HEK293 (cell line): Measurements from ENCODE around the gene DDR1.

Experiments used
- BCL11A ChIP-seq: fragments of 450-650 bp; formaldehyde crosslinking; IDR thresholded peaks from 2 replicates; pipeline ENCODE4 v1.5.1; 2016; ENCODE audit warnings: low read depth, missing biosample characterization, missing genetic modification characterization
- IKZF3 ChIP-seq: fragments of 450-650 bp; IDR thresholded peaks from 2 replicates; pipeline ENCODE4 v1.5.0; 2018; ENCODE audit warnings: missing biosample characterization, mild to moderate bottlenecking, missing genetic modification characterization, moderate library complexity
- KLF1 ChIP-seq: fragments of 450-650 bp; formaldehyde crosslinking; IDR thresholded peaks from 2 replicates; pipeline ENCODE4 v1.5.1; 2016; ENCODE audit warnings: missing biosample characterization, missing genetic modification characterization
- MYNN ChIP-seq: fragments of 450-650 bp; formaldehyde crosslinking; IDR thresholded peaks from 2 replicates; pipeline ENCODE4 v1.5.1; 2016; ENCODE audit warnings: missing biosample characterization, missing genetic modification characterization, borderline replicate concordance
- MZF1 ChIP-seq: fragments of 450-650 bp; formaldehyde crosslinking; IDR thresholded peaks from 2 replicates; pipeline ENCODE4 v1.5.1; 2017; ENCODE audit warnings: missing biosample characterization, missing genetic modification characterization, borderline replicate concordance
- SALL2 ChIP-seq: fragments of 450-650 bp; formaldehyde crosslinking; IDR thresholded peaks from 2 replicates; pipeline ENCODE4 v1.5.0; 2017; ENCODE audit warnings: missing biosample characterization, mild to moderate bottlenecking, missing genetic modification characterization, borderline replicate concordance
- SCRT1 ChIP-seq: fragments of 450-650 bp; formaldehyde crosslinking; IDR thresholded peaks from 2 replicates; pipeline ENCODE4 v1.5.1; 2016; ENCODE audit warnings: missing biosample characterization, missing genetic modification characterization, borderline replicate concordance
- ZFHX2 ChIP-seq: fragments of 450-650 bp; formaldehyde crosslinking; conservative IDR thresholded peaks from 2 replicates; pipeline ENCODE4 v1.5.1; 2016; ENCODE audit warnings: missing biosample characterization, missing genetic modification characterization
- ZFP41 ChIP-seq: fragments of 450-650 bp; formaldehyde crosslinking; IDR thresholded peaks from 2 replicates; pipeline ENCODE4 v1.5.1; 2016; ENCODE audit warnings: missing biosample characterization, missing genetic modification characterization, borderline replicate concordance
- ZNF112 ChIP-seq: fragments of 450-650 bp; formaldehyde crosslinking; IDR thresholded peaks from 2 replicates; pipeline ENCODE4 v1.5.0; 2017; ENCODE audit warnings: missing biosample characterization, missing genetic modification characterization
- ZNF114 ChIP-seq: fragments of 450-650 bp; formaldehyde crosslinking; IDR thresholded peaks from 2 replicates; pipeline ENCODE4 v1.5.0; 2017; ENCODE audit warnings: missing biosample characterization, missing genetic modification characterization
- ZNF132 ChIP-seq: fragments of 450-650 bp; formaldehyde crosslinking; IDR thresholded peaks from 2 replicates; pipeline ENCODE4 v1.5.1; 2017; ENCODE audit warnings: missing biosample characterization, missing genetic modification characterization, borderline replicate concordance
- ZNF157 ChIP-seq: fragments of 450-650 bp; formaldehyde crosslinking; IDR thresholded peaks from 2 replicates; pipeline ENCODE4 v1.5.1; 2016; ENCODE audit warnings: missing biosample characterization, missing genetic modification characterization
- ZNF169 ChIP-seq: fragments of 450-650 bp; formaldehyde crosslinking; IDR thresholded peaks from 2 replicates; pipeline ENCODE4 v1.5.1; 2016; ENCODE audit warnings: missing biosample characterization, missing genetic modification characterization
- ZNF174 ChIP-seq: fragments of 450-650 bp; formaldehyde crosslinking; IDR thresholded peaks from 2 replicates; pipeline ENCODE4 v1.5.0; 2017; ENCODE audit warnings: missing biosample characterization, mild to moderate bottlenecking, missing genetic modification characterization
- ZNF223 ChIP-seq: fragments of 450-650 bp; formaldehyde crosslinking; IDR thresholded peaks from 2 replicates; pipeline ENCODE4 v1.5.1; 2016; ENCODE audit warnings: missing biosample characterization, missing genetic modification characterization
- ZNF248 ChIP-seq: fragments of 450-650 bp; formaldehyde crosslinking; IDR thresholded peaks from 2 replicates; pipeline ENCODE4 v1.5.1; 2017; ENCODE audit warnings: missing biosample characterization, missing genetic modification characterization
- ZNF292 ChIP-seq: fragments of 450-650 bp; formaldehyde crosslinking; IDR thresholded peaks from 2 replicates; pipeline ENCODE4 v1.5.1; 2016; ENCODE audit warnings: low read depth, missing biosample characterization, missing genetic modification characterization, borderline replicate concordance
- ZNF335 ChIP-seq: fragments of 450-650 bp; formaldehyde crosslinking; conservative IDR thresholded peaks from 2 replicates; pipeline ENCODE4 v1.5.1; 2016; ENCODE audit warnings: missing biosample characterization, missing genetic modification characterization
- ZNF404 ChIP-seq: fragments of 450-650 bp; formaldehyde crosslinking; IDR thresholded peaks from 2 replicates; pipeline ENCODE4 v1.5.1; 2017; ENCODE audit warnings: missing biosample characterization, missing genetic modification characterization
- ZNF426 ChIP-seq: fragments of 450-650 bp; formaldehyde crosslinking; IDR thresholded peaks from 2 replicates; pipeline ENCODE4 v1.5.1; 2017; ENCODE audit warnings: missing biosample characterization, missing genetic modification characterization, mild to moderate bottlenecking, inconsistent platforms, moderate library complexity
- ZNF433 ChIP-seq: fragments of 450-650 bp; formaldehyde crosslinking; IDR thresholded peaks from 2 replicates; pipeline ENCODE4 v1.5.1; 2016; ENCODE audit warnings: missing biosample characterization, missing genetic modification characterization, low read depth
- ZNF571 ChIP-seq: fragments of 450-650 bp; formaldehyde crosslinking; IDR thresholded peaks from 2 replicates; pipeline ENCODE4 v1.5.0; 2017; ENCODE audit warnings: missing biosample characterization, missing genetic modification characterization
- ZNF621 ChIP-seq: fragments of 450-650 bp; formaldehyde crosslinking; IDR thresholded peaks from 2 replicates; pipeline ENCODE4 v1.5.1; 2017; ENCODE audit warnings: missing biosample characterization, missing genetic modification characterization
- ZNF660 ChIP-seq: fragments of 450-650 bp; IDR thresholded peaks from 2 replicates; pipeline ENCODE4 v1.5.1; 2018; ENCODE audit warnings: missing biosample characterization, mild to moderate bottlenecking, missing genetic modification characterization
- ZNF707 ChIP-seq: fragments of 450-650 bp; formaldehyde crosslinking; IDR thresholded peaks from 2 replicates; pipeline ENCODE4 v1.5.1; 2016; ENCODE audit warnings: missing biosample characterization, missing genetic modification characterization
- ZNF843 ChIP-seq: fragments of 450-650 bp; formaldehyde crosslinking; IDR thresholded peaks from 2 replicates; pipeline ENCODE4 v1.5.1; 2016; ENCODE audit warnings: missing biosample characterization, missing genetic modification characterization
- ZSCAN16 ChIP-seq: fragments of 450-650 bp; formaldehyde crosslinking; IDR thresholded peaks from 2 replicates; pipeline ENCODE4 v1.5.1; 2016; ENCODE audit warnings: missing biosample characterization, missing genetic modification characterization
- ZXDB ChIP-seq: fragments of 450-650 bp; formaldehyde crosslinking; IDR thresholded peaks from 2 replicates; pipeline ENCODE4 v1.5.1; 2016; ENCODE audit warnings: missing biosample characterization, missing genetic modification characterization
- TF ChIP-seq, protein P1 (sequence below): fragments of 450-650 bp; formaldehyde crosslinking; IDR thresholded peaks from 2 replicates; pipeline ENCODE4 v1.5.1; 2016; ENCODE audit warnings: missing biosample characterization, missing genetic modification characterization, borderline replicate concordance
- TF ChIP-seq, protein P2 (sequence below): fragments of 450-650 bp; formaldehyde crosslinking; IDR thresholded peaks from 2 replicates; pipeline ENCODE4 v1.5.1; 2017; ENCODE audit warnings: missing biosample characterization, missing genetic modification characterization
- TF ChIP-seq, protein P3 (sequence below): fragments of 450-650 bp; formaldehyde crosslinking; IDR thresholded peaks from 2 replicates; pipeline ENCODE4 v1.5.1; 2016; ENCODE audit warnings: missing biosample characterization, missing genetic modification characterization
- TF ChIP-seq, protein P4 (sequence below): fragments of 450-650 bp; formaldehyde crosslinking; IDR thresholded peaks from 2 replicates; pipeline ENCODE4 v1.5.1; 2017; ENCODE audit warnings: missing biosample characterization, missing genetic modification characterization

Gene DDR1

DNA sequence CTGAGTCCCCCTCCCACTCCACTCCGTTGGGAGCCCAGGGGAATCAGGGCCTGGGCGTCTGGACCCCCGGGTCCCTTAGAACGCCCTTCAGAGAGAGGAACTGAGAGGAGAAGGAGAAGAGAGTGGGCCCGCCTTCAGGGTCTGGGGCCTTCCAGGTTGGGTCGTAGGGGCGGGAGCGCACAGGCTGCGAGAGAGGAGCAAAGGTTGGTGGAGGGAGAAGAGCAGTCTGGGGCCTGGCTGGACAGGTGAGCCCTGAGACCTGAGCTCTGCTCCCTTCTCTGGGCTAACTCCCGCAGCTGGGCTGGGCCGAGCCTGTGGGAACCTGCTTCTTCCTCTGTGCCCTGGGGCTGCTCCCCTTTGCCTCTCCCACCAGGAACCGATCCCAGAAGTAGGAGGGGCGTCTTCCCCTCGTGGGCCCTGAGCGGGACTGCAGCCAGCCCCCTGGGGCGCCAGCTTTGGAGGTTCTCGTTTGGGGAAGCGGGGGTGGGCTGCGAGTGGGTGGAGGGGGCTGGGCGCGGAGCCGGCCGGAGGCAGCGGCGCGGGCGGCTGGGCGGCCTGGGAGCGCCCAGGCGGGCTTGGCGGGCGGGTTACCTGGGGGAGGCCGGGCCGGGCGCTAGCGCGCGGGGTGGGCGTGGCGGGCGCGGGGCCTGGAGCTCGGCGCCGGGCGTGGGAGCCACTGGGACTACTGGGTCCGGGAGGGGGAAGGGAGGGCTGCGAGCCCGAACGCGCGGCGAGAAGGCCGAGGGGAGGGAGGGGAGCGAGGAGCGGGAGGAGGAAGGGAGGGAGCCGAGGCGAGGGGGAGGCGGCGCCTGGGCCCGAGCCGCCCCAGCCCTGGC, at the start of gene DDR1 (continued):
- TF ChIP-seq, protein P1, sequence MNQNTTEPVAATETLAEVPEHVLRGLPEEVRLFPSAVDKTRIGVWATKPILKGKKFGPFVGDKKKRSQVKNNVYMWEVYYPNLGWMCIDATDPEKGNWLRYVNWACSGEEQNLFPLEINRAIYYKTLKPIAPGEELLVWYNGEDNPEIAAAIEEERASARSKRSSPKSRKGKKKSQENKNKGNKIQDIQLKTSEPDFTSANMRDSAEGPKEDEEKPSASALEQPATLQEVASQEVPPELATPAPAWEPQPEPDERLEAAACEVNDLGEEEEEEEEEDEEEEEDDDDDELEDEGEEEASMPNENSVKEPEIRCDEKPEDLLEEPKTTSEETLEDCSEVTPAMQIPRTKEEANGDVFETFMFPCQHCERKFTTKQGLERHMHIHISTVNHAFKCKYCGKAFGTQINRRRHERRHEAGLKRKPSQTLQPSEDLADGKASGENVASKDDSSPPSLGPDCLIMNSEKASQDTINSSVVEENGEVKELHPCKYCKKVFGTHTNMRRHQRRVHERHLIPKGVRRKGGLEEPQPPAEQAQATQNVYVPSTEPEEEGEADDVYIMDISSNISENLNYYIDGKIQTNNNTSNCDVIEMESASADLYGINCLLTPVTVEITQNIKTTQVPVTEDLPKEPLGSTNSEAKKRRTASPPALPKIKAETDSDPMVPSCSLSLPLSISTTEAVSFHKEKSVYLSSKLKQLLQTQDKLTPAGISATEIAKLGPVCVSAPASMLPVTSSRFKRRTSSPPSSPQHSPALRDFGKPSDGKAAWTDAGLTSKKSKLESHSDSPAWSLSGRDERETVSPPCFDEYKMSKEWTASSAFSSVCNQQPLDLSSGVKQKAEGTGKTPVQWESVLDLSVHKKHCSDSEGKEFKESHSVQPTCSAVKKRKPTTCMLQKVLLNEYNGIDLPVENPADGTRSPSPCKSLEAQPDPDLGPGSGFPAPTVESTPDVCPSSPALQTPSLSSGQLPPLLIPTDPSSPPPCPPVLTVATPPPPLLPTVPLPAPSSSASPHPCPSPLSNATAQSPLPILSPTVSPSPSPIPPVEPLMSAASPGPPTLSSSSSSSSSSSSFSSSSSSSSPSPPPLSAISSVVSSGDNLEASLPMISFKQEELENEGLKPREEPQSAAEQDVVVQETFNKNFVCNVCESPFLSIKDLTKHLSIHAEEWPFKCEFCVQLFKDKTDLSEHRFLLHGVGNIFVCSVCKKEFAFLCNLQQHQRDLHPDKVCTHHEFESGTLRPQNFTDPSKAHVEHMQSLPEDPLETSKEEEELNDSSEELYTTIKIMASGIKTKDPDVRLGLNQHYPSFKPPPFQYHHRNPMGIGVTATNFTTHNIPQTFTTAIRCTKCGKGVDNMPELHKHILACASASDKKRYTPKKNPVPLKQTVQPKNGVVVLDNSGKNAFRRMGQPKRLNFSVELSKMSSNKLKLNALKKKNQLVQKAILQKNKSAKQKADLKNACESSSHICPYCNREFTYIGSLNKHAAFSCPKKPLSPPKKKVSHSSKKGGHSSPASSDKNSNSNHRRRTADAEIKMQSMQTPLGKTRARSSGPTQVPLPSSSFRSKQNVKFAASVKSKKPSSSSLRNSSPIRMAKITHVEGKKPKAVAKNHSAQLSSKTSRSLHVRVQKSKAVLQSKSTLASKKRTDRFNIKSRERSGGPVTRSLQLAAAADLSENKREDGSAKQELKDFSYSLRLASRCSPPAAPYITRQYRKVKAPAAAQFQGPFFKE (tag by site-specific recombination) = no peak
- TF ChIP-seq SALL2 (tag by site-specific recombination) (no peak), ZNF571 (tag by site-specific recombination) (no peak), ZNF112 (tag by site-specific recombination) (no peak), ZNF404 (tag by site-specific recombination) (no peak), MZF1 (tag by site-specific recombination) (no peak), ZNF433 (no peak), ZNF114 (no peak), ZFP41 (tag by site-specific recombination) (no peak), ZNF707 (no peak), ZFHX2 (tag by site-specific recombination) (peak; percentile 93), SCRT1 (tag by site-specific recombination) (no peak), KLF1 (no peak), ZNF426 (tag by site-specific recombination) (no peak), MYNN (tag by site-specific recombination) (no peak), ZXDB (tag by site-specific recombination) (no peak), ZNF174 (tag by site-specific recombination) (no peak), ZNF843 (no peak), ZNF169 (tag by site-specific recombination) (no peak), ZNF335 (tag by site-specific recombination) (peak; percentile 39; the same call in 1 of the 2 replicates), ZNF660 (tag by site-specific recombination) (no peak), IKZF3 (tag by site-specific recombination) (peak; percentile 85), ZNF132 (tag by site-specific recombination) (no peak), ZNF248 (tag by site-specific recombination) (no peak), BCL11A (tag by site-specific recombination) (no peak), ZNF157 (tag by site-specific recombination) (no peak), ZSCAN16 (tag by site-specific recombination) (no peak), ZNF621 (tag by site-specific recombination) (no peak), ZNF223 (tag by site-specific recombination) (no peak), ZNF292 (no peak)
- TF ChIP-seq, protein P2, sequence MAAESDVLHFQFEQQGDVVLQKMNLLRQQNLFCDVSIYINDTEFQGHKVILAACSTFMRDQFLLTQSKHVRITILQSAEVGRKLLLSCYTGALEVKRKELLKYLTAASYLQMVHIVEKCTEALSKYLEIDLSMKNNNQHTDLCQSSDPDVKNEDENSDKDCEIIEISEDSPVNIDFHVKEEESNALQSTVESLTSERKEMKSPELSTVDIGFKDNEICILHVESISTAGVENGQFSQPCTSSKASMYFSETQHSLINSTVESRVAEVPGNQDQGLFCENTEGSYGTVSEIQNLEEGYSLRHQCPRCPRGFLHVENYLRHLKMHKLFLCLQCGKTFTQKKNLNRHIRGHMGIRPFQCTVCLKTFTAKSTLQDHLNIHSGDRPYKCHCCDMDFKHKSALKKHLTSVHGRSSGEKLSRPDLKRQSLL = peak; percentile 74
- TF ChIP-seq, protein P3, sequence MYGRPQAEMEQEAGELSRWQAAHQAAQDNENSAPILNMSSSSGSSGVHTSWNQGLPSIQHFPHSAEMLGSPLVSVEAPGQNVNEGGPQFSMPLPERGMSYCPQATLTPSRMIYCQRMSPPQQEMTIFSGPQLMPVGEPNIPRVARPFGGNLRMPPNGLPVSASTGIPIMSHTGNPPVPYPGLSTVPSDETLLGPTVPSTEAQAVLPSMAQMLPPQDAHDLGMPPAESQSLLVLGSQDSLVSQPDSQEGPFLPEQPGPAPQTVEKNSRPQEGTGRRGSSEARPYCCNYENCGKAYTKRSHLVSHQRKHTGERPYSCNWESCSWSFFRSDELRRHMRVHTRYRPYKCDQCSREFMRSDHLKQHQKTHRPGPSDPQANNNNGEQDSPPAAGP (tag by site-specific recombination) = no peak
- TF ChIP-seq, protein P4, sequence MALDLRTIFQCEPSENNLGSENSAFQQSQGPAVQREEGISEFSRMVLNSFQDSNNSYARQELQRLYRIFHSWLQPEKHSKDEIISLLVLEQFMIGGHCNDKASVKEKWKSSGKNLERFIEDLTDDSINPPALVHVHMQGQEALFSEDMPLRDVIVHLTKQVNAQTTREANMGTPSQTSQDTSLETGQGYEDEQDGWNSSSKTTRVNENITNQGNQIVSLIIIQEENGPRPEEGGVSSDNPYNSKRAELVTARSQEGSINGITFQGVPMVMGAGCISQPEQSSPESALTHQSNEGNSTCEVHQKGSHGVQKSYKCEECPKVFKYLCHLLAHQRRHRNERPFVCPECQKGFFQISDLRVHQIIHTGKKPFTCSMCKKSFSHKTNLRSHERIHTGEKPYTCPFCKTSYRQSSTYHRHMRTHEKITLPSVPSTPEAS (tag by site-specific recombination) = no peak
